ENCODE results near the gene DOK7. TPM values are rescaled to one million over a fixed set of nuclear protein-coding genes. Genes with fewer than 3 reads are reported as not detected.

Gene DOK7
- total and polyA plus RNA-seq, 2 donors (not counting 3 experiments of a cell fraction or from before 2014, with no cell fraction given): not detected

DNA sequence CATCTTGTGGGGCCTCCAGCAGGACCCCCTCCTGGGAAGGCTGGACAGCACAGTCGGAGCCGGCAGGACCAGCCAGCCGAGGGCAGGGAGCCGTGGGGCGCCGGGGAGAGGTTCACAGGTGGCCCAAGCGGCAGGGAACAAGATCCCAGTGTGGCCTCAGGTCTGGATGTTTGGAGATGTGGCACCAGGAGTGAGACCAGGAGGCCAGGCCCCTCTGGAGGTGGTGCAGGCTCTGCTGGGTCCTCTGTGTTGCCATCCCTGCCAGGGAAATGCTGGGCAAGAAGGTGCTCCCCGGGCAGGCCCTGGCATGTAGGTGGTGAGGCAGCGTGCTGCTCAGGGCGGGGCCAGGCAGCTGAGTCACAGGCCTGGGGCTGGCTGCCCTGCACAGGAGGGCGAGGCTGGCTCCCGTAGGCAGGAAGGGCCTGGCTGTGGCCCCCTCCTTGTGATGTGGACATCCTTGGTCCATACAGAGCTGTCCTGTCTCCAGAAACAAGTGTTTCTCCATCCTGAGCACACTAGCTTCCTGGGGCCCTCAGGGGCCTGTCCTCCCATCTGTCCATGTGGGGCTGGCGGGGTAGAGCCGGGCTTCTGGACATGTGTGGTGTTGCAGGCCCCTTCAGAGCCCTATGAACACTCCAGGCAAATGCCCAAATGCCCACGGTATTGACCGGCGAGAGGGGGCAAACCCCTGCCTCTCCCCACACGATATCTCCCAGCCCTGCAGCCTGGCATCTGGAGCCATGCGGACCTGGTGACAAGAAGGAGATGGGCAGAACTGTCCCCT lies 26.1 kb upstream of the DOK7 start:
- H3K4me1 ChIP-seq (ENCODE audit: control insufficient read depth, extremely low read depth, insufficient read depth, low read length): peaks cover 7% of the 10 kb centered on the region
- H3K9me1 ChIP-seq (replicated peaks; ENCODE audit: control insufficient read depth, extremely low read depth, insufficient read depth, low read length): no peaks in the 10 kb centered on the region
- ChIA-PET POLR2A (no interaction called here), CTCF (interaction anchor here (0.9 to 4.7 kb wide), 3 partner anchors 91 to 244 kb away, joined by 4 to 47 read pairs (median 4); no protein-coding TSS in a partner anchor)
- intact Hi-C loops (cut with micrococcal nuclease): loop anchor here (5.0 kb wide), 1 partner anchor 50 kb away; no protein-coding TSS in a partner anchor
- H3K9me3 ChIP-seq (replicated peaks; ENCODE audit: control insufficient read depth, insufficient read depth, low read length): no peaks in the 10 kb centered on the region
- H3K4me3 ChIP-seq (replicated peaks in 1 of 3; ENCODE audit: insufficient read depth in 1 of 3, low read depth in 1 of 3, low read length in 3 of 3): no peak overlapping the region
- dilution Hi-C loops (cut with MboI; ENCODE audit: extremely low pct_ligation_motif_present, low sequenced_read_pairs): no loop called here
- no peak overlapping the region for H3K4me2 ChIP-seq (ENCODE audit: insufficient read depth, low read length)
- BruUV-seq (replicated peaks): no TSS peak
- TF ChIP-seq POLR2A (IDR thresholded peaks at IDR 0.05; ENCODE audit: low read depth, low read length) (no peak), FOS (IDR thresholded peaks at IDR 0.05; ENCODE audit: borderline replicate concordance, insufficient read depth, low read length) (peak; percentile 62), POLR2AphosphoS5 (IDR thresholded peaks at IDR 0.05; ENCODE audit: insufficient read depth, low read depth, low read length) (peak; percentile 39), MYC (IDR thresholded peaks at IDR 0.05; ENCODE audit: low read depth, low read length) (peak; percentile 53)
- H3K36me3 ChIP-seq (ENCODE audit: control insufficient read depth in 2 of 2, extremely low read depth in 1 of 2, insufficient read depth in 2 of 2, low read length in 2 of 2): no peaks in the 10 kb centered on the region
- peak; percentile 46 for DNase-seq (ENCODE audit: low read depth, low spot score)
- H2AFZ ChIP-seq (ENCODE audit: low read depth, low read length): no peak overlapping the region
- H3K79me2 ChIP-seq (ENCODE audit: control insufficient read depth, insufficient read depth, low read length): no peaks in the 10 kb centered on the region
- H3K9ac ChIP-seq (replicated peaks; ENCODE audit: extremely low read depth, insufficient read depth, low read length): no peak overlapping the region
- H3K27ac ChIP-seq (ENCODE audit: insufficient read depth, low read depth, low read length): peak overlapping the region; percentile 48
- no peaks in the 10 kb centered on the region for H3K27me3 ChIP-seq (ENCODE audit: control insufficient read depth in 2 of 2, insufficient read depth in 2 of 2, low read length in 2 of 2)
- no peaks in the 10 kb centered on the region for H4K20me1 ChIP-seq (replicated peaks; ENCODE audit: control insufficient read depth, extremely low read depth, insufficient read depth, low read length)
- peak; percentile 82 for FAIRE-seq

DNA sequence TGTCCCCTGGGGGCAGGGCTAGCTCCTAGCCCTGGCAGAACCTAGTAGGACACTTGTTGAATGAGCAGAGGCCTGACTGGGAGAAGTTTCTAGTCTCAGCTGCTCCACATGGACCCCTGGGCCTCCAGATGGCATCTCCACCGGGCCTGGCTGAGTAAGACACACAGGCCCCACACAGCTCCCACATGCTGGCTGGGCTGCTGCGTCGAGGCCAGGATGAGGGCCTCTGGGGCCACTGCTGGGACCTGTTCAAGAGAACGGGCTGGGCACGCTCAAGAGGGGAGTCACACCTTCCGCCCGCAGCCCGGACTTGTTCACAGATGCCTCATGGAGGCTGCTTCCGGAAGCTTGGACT lies 25.5 kb upstream of the DOK7 start:
- no peak for TF ChIP-seq POLR2A (IDR thresholded peaks at IDR 0.05; ENCODE audit: low read depth, low read length)
- TF ChIP-seq, protein P1, sequence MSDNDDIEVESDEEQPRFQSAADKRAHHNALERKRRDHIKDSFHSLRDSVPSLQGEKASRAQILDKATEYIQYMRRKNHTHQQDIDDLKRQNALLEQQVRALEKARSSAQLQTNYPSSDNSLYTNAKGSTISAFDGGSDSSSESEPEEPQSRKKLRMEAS (IDR thresholded peaks at IDR 0.05; ENCODE audit: insufficient read depth, insufficient read length): no peak
- no peak for TF ChIP-seq EZH2 (IDR thresholded peaks at IDR 0.05; ENCODE audit: borderline replicate concordance, low read depth, low read length, severe bottlenecking)
- no peak for TF ChIP-seq POLR2AphosphoS5 (IDR thresholded peaks at IDR 0.05; ENCODE audit: insufficient read depth, low read depth, low read length)
- TF ChIP-seq MYC (IDR thresholded peaks at IDR 0.05; ENCODE audit: low read depth, low read length): no peak
- TF ChIP-seq JUN (IDR thresholded peaks at IDR 0.05; ENCODE audit: borderline replicate concordance, insufficient read depth, insufficient read length, low read depth): no peak
- Histone ChIP-seq H3K9me1 (replicated peaks; ENCODE audit: control insufficient read depth, extremely low read depth, insufficient read depth, low read length) (no peaks in the 10 kb centered on the region), H3K4me2 (ENCODE audit: insufficient read depth, low read length) (no peak overlapping the region), H4K20me1 (replicated peaks; ENCODE audit: control insufficient read depth, extremely low read depth, insufficient read depth, low read length) (no peaks in the 10 kb centered on the region), H3K9me3 (replicated peaks; ENCODE audit: control insufficient read depth, insufficient read depth, low read length) (no peaks in the 10 kb centered on the region), H3K27ac (ENCODE audit: insufficient read depth, low read depth, low read length) (no peak overlapping the region), H3K9ac (replicated peaks; ENCODE audit: extremely low read depth, insufficient read depth, low read length) (no peak overlapping the region), H2AFZ (ENCODE audit: low read depth, low read length) (no peak overlapping the region), H3K4me1 (ENCODE audit: control insufficient read depth, extremely low read depth, insufficient read depth, low read length) (peaks cover 7% of the 10 kb centered on the region), H3K79me2 (ENCODE audit: control insufficient read depth, insufficient read depth, low read length) (no peaks in the 10 kb centered on the region), H3K4me3 (replicated peaks in 1 of 3; ENCODE audit: insufficient read depth in 1 of 3, low read depth in 1 of 3, low read length in 3 of 3) (no peak overlapping the region), H3K27me3 (ENCODE audit: control insufficient read depth in 2 of 2, insufficient read depth in 2 of 2, low read length in 2 of 2) (no peaks in the 10 kb centered on the region), H3K36me3 (ENCODE audit: control insufficient read depth in 2 of 2, extremely low read depth in 1 of 2, insufficient read depth in 2 of 2, low read length in 2 of 2) (no peaks in the 10 kb centered on the region)
- intact Hi-C loops (cut with micrococcal nuclease): loop anchor here (5.0 kb wide), 1 partner anchor 50 kb away; no protein-coding TSS in a partner anchor
- BruUV-seq (replicated peaks): no TSS peak
- dilution Hi-C loops (cut with MboI; ENCODE audit: extremely low pct_ligation_motif_present, low sequenced_read_pairs): no loop called here
- ChIA-PET CTCF (interaction anchor here (0.9 to 4.7 kb wide), 3 partner anchors 92 to 244 kb away, joined by 4 to 47 read pairs (median 4); no protein-coding TSS in a partner anchor), POLR2A (no interaction called here)
- FAIRE-seq: no peak
- DNase-seq (ENCODE audit: low read depth, low spot score): no peak

Data from endothelial cell of umbilical vein (primary cell).